DMS79 (cell line): Measurements from ENCODE around the gene PPP2R5C.

Experiments used
- DNase-seq: peaks from one replicate; lab custom pipeline; 2025; lab: John Stamatoyannopoulos, UW

The PPP2R5C gene

DNA sequence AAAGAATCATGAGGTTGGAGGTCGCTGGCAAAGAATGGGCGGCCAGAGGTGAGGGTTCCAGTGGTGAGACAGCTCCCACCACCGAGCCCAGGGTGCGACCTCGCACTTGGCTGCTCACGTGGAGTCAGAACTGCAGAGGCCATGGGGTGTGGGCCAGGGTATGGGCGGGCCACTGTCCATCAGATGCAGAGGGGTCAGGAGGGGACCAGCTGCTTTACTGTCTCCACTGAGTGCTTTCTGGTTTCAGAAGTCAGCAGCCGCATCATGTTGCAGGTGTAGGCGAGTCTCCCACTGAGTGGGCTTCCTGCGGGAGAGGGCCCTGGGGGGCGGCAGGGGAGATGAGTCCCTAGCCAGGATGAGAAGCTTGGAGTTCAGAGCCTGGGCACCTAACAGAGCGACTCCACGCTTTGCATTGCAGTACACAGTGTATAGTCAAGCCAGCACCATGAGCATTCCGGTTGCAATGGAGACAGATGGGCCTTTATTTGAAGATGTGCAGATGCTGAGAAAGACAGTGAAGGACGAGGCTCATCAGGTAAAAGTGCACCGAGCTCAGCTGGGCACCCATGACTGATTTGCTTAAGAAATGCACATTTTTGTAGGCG, 156.0 kb downstream of the PPP2R5C start:
- DNase-seq: no peak

DNA sequence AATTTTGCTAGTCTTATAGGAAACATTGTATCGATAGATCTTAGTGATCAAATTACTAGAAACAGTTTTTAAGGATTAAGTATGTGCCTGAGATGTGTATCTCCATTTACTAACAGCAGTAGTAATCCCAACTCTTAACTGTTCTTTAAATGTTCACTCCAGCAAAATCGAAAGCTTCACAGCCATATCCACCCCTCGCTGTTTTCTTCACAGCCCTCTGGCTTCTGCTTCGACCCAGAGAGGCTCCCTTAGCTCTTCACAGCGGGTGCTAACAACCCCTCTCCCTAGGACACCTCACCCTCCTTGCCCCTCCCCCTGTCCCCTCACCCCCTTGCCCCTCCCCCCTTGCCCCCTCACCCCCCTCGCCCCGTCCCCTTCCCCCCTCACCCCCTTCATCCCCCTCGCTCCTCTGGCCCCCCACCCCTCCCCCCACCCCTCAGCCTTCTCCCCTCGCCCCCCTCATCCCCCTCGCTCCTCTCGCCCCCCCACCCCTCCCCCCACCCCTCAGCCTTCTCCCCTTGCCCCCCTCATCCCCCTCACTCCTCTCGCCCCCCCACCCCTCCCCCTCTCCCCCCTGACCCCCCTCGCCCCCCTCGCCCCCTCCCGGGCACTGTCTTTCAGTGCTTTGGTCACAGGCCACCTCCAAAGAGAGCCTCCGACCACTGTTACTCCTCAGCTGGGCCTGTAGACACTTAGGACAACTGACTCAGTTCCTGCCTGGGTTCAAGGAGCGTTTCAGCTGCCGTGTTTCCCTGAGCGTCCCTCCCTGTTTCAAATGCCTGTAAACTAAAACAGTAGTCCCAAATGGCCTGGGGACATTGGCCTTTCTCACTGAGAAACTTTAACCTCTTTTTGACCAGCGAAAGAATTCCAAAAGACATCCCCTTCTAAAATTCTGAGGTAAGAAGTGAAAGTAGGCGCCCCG, 156.8 kb downstream of the PPP2R5C start:
- no peak for DNase-seq

DNA sequence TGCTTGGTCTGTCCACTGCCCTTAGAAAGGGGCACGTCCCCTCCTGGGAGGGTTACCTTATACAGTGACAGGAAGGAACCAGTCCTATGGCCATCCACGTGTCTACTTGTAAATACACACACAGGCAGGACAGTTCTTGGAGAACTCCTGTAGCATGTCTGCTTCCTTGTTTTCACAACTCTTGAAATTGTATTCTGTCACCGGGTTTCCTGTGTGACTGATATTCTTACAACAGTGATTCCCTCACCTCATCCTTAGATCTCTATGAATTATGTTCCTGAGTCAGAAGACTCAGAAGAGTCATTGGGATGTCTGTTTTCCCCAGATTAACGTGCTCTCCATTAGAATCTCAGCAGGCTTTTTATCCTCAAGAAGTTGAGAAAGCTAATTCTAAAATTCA, 158.8 kb downstream of the PPP2R5C start:
- DNase-seq: no peak

DNA sequence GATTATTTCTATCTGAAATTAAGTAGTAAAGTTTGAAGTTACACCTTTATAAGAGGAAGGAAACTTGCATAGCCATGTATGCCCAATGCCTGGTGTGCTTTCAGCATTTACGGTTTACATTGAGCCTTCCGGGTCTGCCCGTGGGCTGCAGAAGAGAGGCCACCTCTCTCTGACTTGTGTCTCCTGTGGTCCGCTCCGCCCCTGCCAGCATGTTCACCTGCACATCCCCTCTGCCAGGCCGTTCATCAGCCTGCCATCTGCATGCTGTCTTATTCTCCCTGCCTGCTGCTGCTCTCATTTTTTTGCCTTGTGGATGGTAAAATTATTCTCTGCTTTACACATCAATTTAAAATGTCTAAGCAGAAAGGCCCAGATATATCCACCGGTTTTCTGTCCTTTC, 161.4 kb downstream of the PPP2R5C start:
- no peak for DNase-seq

DNA sequence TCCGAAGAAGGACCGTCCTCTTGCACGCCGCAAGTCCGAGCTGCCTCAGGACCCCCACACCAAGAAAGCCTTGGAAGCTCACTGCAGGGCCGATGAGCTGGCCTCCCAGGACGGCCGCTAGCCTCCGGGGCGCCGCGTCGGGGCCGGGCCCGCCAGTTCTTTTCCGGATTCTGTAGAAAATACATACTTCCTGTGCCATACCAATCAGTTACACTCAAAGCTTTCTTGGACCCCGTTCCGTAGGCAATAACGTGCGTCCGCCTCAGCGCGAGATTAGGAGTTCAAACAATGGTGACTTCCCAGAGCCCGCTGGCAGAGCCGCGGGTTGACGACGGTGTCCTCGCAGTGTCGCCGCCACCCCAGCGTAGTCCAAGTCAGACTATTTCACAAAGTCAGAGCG, 163.6 kb downstream of the PPP2R5C start:
- DNase-seq: no peak

DNA sequence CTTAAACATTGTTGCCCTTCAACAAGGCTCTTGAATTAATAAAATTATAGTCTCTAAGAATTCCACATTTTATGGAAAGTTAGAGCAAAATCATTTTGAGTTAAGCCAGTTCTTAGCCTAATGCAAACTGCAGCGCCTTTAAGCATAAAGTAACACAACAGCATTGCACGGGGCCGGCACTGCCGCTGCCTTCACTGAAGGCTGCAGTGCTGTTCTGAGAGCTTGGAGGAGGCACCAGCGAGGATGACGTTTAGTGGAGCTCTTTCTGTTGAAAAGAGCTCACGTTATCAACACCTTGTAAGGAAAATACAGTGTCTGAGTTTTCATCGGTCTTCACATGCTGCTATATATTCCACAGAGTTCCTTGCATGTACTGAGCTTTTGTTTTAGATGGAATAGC, 164.6 kb downstream of the PPP2R5C start:
- no peak for DNase-seq

DNA sequence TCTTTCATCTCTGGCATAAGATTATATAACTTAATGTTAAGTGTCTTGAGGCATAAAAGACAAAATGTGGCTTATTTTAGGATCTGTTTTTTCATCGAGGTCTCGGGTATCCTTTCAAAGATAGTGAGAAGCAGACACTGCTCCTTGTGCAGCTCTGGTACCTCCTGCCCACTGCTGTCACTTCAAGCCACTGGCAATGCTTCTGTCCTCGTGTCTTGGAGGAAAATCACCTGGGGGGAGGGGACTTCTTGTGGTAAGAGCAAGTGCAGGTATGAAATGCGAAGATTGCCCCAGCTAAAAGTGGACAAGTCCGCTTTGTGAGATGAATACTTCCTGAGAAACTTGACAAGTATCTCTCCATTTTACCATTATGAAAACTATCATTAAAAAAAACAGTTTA, 165.1 kb downstream of the PPP2R5C start:
- no peak for DNase-seq

DNA sequence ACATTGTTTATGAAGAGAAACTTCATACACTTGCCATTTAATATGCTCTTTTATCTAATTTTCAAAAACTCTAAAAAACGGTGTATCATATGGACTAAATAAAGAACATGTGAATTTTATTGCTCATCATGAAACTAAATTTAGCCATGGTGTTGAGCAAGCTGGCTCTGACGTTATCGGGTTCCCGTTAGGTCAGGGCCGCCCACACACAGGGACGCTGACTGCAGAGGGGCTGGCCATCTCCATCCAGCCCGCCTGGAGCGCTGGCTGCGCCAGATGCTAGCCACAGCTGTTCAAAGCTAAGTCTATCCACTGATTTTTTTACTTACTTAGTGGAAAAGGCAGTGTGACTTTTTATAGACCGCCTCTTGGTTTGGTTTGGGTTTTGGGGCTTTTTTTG, 166.3 kb downstream of the PPP2R5C start:
- DNase-seq: no peak

DNA sequence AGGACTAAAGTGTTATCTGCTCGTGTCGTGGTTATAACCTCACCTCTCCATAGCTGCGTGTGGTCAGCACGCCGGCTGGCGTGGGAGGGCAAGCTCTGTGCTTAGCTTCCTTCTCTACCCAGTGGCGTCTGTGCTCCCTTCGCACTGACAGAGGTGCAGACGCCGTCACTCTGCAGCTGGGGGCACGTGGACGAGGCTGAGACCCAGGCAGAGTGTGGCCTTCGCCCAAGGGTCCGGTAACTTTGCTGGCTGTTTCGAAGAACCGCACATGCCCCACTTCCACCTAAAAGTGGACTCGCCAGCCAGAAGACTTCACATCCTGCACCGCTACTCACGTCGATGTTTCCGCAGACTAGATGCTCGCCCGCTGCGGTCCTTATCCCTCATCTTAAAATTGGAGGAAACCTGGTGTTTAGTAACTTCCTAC, 166.9 kb downstream of the PPP2R5C start:
- no peak for DNase-seq

DNA sequence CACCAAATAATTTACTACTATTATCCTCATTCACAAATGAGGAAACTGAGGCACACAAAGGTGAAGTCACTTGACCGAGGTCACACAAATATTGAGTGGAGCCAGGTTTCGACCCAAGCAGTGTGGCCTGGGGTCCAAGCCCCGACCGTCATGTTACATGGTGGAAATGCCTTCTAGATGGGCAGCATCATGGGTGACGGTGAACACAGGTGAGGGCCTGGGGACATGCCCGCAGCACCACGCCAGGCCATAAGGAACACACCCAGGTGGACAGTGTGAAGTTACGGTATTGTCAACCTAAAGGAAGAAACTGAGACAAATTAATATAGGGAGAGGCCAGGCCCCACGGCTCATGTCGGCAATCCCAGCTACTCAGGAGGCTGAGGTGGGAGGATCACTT, 167.6 kb downstream of the PPP2R5C start:
- DNase-seq: no peak

DNA sequence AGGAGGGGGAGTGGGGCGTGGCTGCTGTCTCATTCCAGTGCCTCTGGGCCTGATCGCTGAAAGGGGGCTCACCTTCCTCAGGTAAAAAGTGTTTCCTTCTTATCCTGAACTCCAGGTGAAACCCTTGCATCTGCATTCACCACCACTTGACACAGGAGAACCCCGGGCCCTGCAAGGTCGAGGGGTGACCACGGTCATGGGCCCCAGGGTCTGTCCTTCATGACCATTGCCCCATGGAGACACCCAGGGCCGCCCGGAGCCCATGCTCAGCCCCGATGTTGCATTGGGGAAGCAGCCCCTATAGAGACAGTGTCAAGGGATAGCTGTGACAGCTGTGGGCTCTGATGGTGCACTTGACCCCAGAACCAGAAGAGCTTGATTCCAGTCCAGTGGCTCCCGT, 168.4 kb downstream of the PPP2R5C start:
- no peak for DNase-seq

DNA sequence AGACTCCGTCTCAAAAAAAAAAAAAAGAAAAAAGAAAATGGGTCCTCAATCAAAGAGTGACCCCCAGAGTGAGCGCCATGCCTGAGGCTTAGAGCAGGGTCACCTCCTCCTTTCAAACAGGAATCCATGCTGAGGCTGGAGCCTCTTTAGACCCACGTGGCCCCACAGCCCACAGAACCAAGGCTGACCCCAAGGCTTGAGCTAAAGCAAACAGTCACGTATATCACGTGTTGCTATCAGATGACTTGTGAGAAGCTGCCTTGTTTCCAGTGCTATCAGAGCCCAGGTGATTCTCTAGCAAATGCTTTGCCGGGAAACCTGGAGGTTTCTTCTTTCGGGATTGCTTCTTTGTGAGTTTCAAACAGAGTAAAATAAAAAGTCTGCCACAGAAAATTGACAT, 171.2 kb downstream of the PPP2R5C start:
- DNase-seq: no peak

DNA sequence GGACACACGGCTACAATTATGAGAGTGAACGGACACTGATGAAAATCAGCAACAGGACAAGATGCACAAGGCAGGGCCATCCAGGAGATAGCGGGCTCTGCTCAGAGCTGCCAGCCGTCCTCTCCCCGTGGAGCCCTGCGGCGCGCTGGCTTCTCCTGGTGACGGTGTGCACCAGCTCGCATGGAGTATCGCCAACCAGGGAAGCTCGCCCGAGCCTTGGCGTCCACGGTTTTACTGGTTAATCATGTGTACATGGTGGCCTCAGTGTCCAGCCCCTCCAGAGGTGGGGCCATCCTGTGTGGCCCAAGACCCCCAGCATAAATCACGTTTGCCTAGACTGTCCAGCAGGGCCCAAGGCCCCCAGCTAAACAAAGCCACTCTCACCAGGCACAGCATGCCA, 171.7 kb downstream of the PPP2R5C start:
- no peak for DNase-seq

DNA sequence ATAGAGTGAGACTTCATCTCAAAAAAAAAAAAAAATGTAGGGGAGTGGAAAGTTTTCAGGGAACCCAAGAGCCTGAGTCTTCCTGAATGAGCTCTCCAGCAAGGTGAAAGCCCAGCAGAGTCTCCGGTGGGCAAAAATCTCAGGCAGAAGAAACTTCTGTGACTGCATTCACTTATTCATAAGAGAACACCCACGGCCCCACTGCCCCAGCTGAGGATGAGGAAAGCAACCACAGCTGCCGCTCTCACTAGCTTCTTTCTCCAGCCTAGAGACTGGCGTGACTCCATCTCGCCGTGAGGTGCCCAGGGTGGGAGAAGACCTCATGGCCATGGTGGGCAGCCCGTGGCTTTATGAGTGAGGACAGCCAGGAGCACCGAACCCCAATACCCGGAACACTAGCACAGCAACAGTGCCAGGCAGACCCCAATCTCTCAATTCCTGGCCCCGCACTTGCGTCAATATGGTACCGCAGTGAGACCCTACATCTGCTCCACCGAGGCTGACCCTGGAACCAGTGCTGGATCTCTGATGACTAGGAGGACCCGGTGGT, 173.2 kb downstream of the PPP2R5C start:
- no peak for DNase-seq

DNA sequence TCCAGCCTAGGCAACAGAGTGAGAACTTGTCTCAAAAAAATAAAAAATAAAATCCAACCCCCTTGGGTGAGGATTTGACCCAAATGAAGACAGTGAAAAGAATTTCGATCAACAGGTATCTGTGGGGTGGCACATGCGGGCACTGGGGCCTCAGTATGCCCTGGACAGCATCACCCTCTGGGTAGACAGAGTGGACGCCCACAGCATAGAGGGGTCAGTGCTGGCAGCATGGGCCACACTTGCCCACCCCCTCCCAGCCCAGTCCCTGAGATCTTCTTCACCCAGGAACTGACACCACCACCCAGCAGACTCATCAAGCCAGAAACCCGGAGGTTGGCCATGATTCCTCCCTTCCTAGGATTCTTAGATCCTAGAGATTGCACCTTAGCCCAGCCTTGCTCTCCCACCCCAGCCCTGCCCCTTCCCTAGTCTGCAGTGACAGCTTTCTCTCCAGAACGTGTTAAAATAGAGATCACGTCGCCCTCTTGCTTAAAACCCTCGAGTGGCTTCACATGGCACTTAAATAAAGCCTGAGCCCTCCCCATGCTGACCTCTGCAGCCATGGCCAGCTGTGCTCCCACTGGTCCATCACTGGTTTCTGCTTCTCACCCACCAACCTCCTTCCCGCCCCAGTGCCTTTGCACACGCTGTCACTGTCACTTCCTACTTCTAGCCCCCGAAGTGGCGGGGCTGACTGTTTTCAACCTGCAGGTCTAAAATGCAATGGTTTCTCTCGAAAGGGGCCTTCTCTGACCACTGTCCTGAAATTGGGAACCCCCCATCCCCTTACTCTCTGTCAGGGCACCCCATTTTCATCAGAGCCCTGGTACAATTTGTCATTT, 176.6 kb downstream of the PPP2R5C start:
- DNase-seq: no peak

DNA sequence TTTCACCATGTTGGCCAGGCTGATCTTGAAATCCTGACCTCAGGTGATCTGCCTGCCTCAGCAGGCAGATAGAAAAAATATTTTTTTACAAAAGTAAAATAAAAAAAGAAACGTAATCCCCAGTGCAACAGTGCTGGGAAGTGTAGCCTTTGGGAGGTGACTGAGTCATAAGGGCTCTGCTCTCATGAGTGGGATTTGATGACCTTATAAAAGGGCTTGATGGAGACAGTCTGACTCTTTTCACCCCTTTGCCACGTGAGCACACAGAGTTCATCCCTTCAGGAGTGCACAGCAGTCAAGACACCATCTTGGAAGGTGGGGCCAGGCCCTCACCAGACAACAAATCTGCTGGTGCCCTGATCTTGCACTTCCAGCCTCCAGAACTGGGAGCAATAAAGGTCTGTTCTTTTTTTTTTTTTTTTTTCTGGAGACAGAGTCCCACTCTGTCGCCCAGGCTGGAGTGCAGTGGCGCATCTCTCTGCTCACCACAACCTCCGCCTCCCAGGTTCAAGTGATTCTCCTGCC, 178.2 kb downstream of the PPP2R5C start:
- no peak for DNase-seq

DNA sequence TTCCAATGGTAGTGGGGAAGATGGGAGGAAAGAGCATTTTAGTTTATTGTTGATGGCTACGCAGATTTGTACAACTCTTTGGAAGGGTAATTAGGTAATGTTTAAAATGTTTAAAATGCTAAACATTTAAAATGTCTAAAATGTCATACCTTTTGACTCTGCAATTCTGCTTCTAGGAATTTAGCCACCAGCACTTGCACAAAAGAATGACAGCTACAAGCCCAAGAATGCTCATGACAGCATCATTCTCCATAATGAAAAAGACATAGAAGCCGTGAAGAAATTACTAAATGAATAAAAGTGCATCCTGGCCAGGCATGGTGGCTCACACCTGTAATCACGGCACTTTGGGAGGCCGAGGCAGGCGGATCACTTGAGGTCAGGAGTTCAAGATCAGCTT, 182.9 kb downstream of the PPP2R5C start:
- no peak for DNase-seq

DNA sequence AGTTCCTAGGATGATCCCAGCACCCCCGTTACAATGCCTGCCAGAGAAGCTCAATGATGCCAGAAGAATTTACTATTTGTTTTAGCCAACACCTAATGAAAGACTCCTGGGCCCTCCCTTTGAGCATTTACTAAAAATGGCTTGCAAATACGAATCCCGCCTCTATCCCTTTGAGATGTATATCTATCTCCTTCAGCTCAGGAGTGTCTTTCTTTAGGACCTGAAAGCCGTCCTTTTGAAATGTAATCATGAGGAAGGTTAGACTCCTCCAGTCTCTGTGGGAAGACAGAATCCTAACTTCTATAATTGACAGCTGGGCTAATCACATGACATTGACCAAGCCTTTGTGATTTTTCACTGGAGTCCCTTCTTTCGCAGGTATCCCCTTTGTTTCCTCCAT, 183.7 kb downstream of the PPP2R5C start:
- no peak for DNase-seq

DNA sequence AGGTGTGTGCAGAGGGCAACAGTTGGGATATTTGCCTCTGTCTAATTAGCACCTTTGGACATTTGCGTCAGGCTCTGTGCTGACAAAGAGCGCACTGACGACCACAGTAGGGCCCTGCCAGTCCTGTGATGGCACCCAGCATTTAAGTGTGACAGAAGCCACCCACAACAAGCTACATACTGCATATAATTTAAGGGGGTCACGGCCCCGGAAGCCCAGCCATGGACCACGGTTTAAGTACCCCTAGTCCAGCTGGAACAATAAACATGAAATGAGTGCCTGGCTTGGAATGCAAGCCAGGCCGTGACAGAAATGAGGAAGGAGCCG, 186.0 kb downstream of the PPP2R5C start:
- no peak for DNase-seq

DNA sequence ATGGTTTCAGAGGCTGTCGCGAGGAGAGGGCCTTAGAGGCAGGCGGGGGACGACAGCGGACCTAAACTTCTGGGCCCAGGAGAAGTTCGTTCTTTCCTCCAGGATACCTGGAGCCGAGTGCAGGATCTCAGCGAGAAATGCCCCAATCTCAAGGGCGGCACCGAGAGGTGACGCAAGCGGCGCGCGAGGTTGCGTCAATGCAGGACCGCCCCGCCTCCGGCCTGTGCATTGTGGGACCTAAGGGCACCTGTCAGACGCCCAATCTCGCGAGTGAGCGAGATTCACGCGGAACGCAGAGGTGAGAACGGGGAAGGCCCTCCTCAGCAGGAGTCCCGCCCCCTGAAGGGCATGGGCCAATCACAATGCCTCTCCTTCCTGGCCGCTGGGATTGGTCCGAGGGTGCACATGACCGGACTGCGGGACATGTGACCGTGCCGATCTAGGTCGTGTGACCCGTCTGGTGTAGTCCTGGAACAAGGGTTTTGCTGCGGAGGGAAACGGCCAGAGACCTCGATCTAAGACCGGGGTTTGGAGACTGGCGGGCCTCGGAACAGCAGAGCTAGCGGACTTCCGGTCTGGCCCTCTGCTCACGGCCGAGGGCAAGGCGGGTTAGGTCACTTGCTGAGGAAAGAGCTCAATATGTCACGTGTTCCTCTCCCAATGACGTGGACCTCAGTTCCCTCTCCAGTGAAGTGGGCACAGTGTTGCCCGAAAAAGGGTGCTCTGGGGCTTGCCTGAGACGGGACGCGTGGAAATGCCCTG, 186.6 kb downstream of the PPP2R5C start:
- peak; percentile 100 for DNase-seq

DNA sequence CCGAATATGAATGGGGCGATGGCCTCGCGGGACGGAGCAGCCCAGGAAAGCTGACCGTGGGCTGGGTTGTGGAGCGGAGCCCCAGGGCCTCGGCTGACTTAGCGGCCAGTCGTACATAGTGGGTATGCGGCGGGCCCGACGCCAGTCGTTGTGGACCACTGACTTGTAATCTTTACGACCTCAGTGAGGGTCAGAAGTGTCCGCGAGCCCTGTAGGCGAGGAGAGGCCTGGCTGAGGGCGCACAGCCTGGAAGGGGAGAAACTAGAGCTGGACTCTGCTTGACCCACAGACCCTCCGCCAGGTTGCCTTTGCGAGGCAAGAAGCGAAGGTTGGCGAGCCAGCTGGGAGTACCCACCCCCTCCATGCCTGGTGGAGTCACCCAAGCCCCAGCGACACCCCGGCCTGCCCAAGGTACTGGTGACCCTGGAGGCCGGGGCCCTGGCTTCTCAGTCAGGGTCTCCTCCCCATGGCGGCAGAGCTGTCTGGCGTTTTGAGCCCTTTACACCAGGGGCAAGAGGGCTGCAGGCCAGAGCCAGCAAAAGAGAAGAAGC, 187.2 kb downstream of the PPP2R5C start:
- no peak for DNase-seq
